ENCODE measurements around the gene TCN1. TPM values are rescaled to one million over a fixed set of nuclear protein-coding genes. Genes with fewer than 3 reads are reported as not detected.

TCN1 gene
- polyA plus RNA-seq, 3 donors = not detected

GRCh38 chr11:59845399-59845798, 20.9 kb downstream of the TCN1 start, which contains the start of gene CBLIF:
TSS of gene CBLIF (minus strand) at chr11:59845499. CDS start at chr11:59845453, 46 bp downstream.
- H3K36me3 Mint-ChIP-seq = no peaks in the 10 kb centered on the region
- Histone ChIP-seq H3K4me2 (replicated peaks; ENCODE audit: extremely low read depth, low read length, poor library complexity, severe bottlenecking) (no peak within 1 kb of the TSS), H3K4me1 (ENCODE audit: control insufficient read depth in 1 of 2, insufficient read depth in 2 of 2, low read length in 2 of 2) (no peaks in the 10 kb centered on the region), H3K9me3 (replicated peaks in 1 of 2; ENCODE audit: control insufficient read depth in 1 of 2, insufficient read depth in 1 of 2, low read length in 2 of 2) (no peaks in the 10 kb centered on the region), H4K20me1 (ENCODE audit: insufficient read depth, low read length) (no peaks in the 10 kb centered on the region), H3K9ac (ENCODE audit: insufficient read depth, low read length, poor library complexity, severe bottlenecking) (no peak within 1 kb of the TSS), H3K27me3 (ENCODE audit: control insufficient read depth in 2 of 2, insufficient read depth in 2 of 2, low read length in 2 of 2) (no peaks in the 10 kb centered on the region), H3K4me3 (replicated peaks in 1 of 3; ENCODE audit: low read depth in 2 of 3, low read length in 3 of 3) (no peak within 1 kb of the TSS), H3K79me2 (ENCODE audit: insufficient read depth, low read length) (no peaks in the 10 kb centered on the region), H3K36me3 (replicated peaks in 1 of 2; ENCODE audit: control insufficient read depth in 1 of 2, insufficient read depth in 2 of 2, low read length in 2 of 2) (no peaks in the 10 kb centered on the region), H2AFZ (ENCODE audit: insufficient read depth, low read depth, low read length, poor library complexity, severe bottlenecking) (no peak within 1 kb of the TSS), H3K27ac (ENCODE audit: low read depth in 1 of 2, low read length in 2 of 2) (no peak within 1 kb of the TSS)
- no peak for TF ChIP-seq CTCF (IDR thresholded peaks at IDR 0.05)
- no peak within 1 kb of the TSS for H3K27ac Mint-ChIP-seq
- DNase-seq = no peak
- peaks cover 0 to 1% (median 0%) of the 10 kb centered on the region in 3 donors for H3K27me3 Mint-ChIP-seq (ENCODE audit: low read depth in 3 of 3)
- WGBS (ENCODE audit: insufficient coverage) = no CpG with 5 or more reads among the region's 4 CpGs
- intact Hi-C loops (cut with micrococcal nuclease) = no loop called here
- H3K4me1 Mint-ChIP-seq = peaks cover 10% of the 10 kb centered on the region
- no peak within 1 kb of the TSS for H3K4me3 Mint-ChIP-seq
- no peaks in the 10 kb centered on the region for H3K9me3 Mint-ChIP-seq

GRCh38 chr11:59842316-59842715, 24.0 kb downstream of the TCN1 start:
- Histone ChIP-seq H2AFZ (ENCODE audit: insufficient read depth, low read depth, low read length, poor library complexity, severe bottlenecking) (no peak overlapping the region), H3K36me3 (replicated peaks in 1 of 2; ENCODE audit: control insufficient read depth in 1 of 2, insufficient read depth in 2 of 2, low read length in 2 of 2) (no peaks in the 10 kb centered on the region)
- WGBS (ENCODE audit: insufficient coverage) = 100% methylated on average over 9 of the region's 12 CpGs

More at GRCh38 chr11:59842316-59842715, 24.0 kb downstream of the TCN1 start:
- no peaks in the 10 kb centered on the region for H3K4me1 ChIP-seq (ENCODE audit: control insufficient read depth in 1 of 2, insufficient read depth in 2 of 2, low read length in 2 of 2)
- H4K20me1 ChIP-seq (ENCODE audit: insufficient read depth, low read length) = no peaks in the 10 kb centered on the region
- no peaks in the 10 kb centered on the region for H3K27me3 ChIP-seq (ENCODE audit: control insufficient read depth in 2 of 2, insufficient read depth in 2 of 2, low read length in 2 of 2)
- H3K27ac ChIP-seq (ENCODE audit: low read depth in 1 of 2, low read length in 2 of 2) = no peak overlapping the region
- peaks cover 0 to 1% (median 0%) of the 10 kb centered on the region in 3 donors for H3K27me3 Mint-ChIP-seq (ENCODE audit: low read depth in 3 of 3)
- no peak overlapping the region for H3K27ac Mint-ChIP-seq
- intact Hi-C loops (cut with micrococcal nuclease) = no loop called here
- H3K9ac ChIP-seq (ENCODE audit: insufficient read depth, low read length, poor library complexity, severe bottlenecking) = no peak overlapping the region
- no peak overlapping the region for H3K4me3 Mint-ChIP-seq
- H3K4me3 ChIP-seq (replicated peaks in 1 of 3; ENCODE audit: low read depth in 2 of 3, low read length in 3 of 3) = no peak overlapping the region
- H3K36me3 Mint-ChIP-seq = no peaks in the 10 kb centered on the region
- no peaks in the 10 kb centered on the region for H3K9me3 ChIP-seq (replicated peaks in 1 of 2; ENCODE audit: control insufficient read depth in 1 of 2, insufficient read depth in 1 of 2, low read length in 2 of 2)
- no peak overlapping the region for H3K4me2 ChIP-seq (replicated peaks; ENCODE audit: extremely low read depth, low read length, poor library complexity, severe bottlenecking)
- no peak for DNase-seq
- peaks cover 0 to 3% (median 0%) of the 10 kb centered on the region in 7 donors for H3K9me3 Mint-ChIP-seq
- no peaks in the 10 kb centered on the region for H3K4me1 Mint-ChIP-seq
- TF ChIP-seq CTCF (IDR thresholded peaks at IDR 0.05) = no peak
- H3K79me2 ChIP-seq (ENCODE audit: insufficient read depth, low read length) = no peaks in the 10 kb centered on the region

Measured in CD14-positive monocyte (primary cell).